Measurements from ENCODE around the gene BMPR1B.

DNA sequence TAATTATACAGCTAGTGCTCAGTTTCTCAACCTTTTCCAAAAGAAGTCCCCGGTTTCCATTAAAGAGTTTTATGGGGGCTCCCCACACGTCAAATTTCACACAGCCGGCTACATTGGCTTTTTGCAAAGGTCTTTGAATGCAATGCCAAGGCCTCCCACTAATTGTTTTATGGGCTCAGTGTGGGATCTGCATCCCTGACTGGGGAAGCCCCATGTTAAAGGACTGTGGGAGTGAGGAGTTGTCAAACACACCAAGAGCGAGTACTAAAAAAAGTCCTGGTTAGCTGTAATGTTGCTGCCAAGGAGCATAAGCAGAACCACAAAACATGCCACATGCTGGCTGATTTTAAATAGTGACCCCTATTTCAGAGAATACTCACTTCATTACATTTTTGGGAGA is 162.6 kb downstream of the BMPR1B start:
- TF ChIP-seq, protein P1, sequence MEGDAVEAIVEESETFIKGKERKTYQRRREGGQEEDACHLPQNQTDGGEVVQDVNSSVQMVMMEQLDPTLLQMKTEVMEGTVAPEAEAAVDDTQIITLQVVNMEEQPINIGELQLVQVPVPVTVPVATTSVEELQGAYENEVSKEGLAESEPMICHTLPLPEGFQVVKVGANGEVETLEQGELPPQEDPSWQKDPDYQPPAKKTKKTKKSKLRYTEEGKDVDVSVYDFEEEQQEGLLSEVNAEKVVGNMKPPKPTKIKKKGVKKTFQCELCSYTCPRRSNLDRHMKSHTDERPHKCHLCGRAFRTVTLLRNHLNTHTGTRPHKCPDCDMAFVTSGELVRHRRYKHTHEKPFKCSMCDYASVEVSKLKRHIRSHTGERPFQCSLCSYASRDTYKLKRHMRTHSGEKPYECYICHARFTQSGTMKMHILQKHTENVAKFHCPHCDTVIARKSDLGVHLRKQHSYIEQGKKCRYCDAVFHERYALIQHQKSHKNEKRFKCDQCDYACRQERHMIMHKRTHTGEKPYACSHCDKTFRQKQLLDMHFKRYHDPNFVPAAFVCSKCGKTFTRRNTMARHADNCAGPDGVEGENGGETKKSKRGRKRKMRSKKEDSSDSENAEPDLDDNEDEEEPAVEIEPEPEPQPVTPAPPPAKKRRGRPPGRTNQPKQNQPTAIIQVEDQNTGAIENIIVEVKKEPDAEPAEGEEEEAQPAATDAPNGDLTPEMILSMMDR (IDR thresholded peaks at IDR 0.05; ENCODE audit: low read depth, low read length, missing input control): no peak
- TF ChIP-seq, protein P2, sequence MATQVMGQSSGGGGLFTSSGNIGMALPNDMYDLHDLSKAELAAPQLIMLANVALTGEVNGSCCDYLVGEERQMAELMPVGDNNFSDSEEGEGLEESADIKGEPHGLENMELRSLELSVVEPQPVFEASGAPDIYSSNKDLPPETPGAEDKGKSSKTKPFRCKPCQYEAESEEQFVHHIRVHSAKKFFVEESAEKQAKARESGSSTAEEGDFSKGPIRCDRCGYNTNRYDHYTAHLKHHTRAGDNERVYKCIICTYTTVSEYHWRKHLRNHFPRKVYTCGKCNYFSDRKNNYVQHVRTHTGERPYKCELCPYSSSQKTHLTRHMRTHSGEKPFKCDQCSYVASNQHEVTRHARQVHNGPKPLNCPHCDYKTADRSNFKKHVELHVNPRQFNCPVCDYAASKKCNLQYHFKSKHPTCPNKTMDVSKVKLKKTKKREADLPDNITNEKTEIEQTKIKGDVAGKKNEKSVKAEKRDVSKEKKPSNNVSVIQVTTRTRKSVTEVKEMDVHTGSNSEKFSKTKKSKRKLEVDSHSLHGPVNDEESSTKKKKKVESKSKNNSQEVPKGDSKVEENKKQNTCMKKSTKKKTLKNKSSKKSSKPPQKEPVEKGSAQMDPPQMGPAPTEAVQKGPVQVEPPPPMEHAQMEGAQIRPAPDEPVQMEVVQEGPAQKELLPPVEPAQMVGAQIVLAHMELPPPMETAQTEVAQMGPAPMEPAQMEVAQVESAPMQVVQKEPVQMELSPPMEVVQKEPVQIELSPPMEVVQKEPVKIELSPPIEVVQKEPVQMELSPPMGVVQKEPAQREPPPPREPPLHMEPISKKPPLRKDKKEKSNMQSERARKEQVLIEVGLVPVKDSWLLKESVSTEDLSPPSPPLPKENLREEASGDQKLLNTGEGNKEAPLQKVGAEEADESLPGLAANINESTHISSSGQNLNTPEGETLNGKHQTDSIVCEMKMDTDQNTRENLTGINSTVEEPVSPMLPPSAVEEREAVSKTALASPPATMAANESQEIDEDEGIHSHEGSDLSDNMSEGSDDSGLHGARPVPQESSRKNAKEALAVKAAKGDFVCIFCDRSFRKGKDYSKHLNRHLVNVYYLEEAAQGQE (IDR thresholded peaks at IDR 0.05): no peak
- TF ChIP-seq TAF1 (conservative IDR thresholded peaks at IDR 0.05) (no peak), JUND (IDR thresholded peaks at IDR 0.05) (no peak), HNF4A (conservative IDR thresholded peaks at IDR 0.05) (no peak), EGR1 (IDR thresholded peaks at IDR 0.05; ENCODE audit: low read depth in 2 of 2) (no peak), GABPA (IDR thresholded peaks at IDR 0.05 in 1 of 2, conservative IDR thresholded peaks at IDR 0.05 in 1 of 2) (no peak), NR2F2 (IDR thresholded peaks at IDR 0.05) (no peak), YY1 (IDR thresholded peaks at IDR 0.05) (no peak), RAD21 (IDR thresholded peaks at IDR 0.05) (no peak)
- TF ChIP-seq, protein P3, sequence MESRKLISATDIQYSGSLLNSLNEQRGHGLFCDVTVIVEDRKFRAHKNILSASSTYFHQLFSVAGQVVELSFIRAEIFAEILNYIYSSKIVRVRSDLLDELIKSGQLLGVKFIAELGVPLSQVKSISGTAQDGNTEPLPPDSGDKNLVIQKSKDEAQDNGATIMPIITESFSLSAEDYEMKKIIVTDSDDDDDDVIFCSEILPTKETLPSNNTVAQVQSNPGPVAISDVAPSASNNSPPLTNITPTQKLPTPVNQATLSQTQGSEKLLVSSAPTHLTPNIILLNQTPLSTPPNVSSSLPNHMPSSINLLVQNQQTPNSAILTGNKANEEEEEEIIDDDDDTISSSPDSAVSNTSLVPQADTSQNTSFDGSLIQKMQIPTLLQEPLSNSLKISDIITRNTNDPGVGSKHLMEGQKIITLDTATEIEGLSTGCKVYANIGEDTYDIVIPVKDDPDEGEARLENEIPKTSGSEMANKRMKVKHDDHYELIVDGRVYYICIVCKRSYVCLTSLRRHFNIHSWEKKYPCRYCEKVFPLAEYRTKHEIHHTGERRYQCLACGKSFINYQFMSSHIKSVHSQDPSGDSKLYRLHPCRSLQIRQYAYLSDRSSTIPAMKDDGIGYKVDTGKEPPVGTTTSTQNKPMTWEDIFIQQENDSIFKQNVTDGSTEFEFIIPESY (IDR thresholded peaks at IDR 0.05): no peak
- TF ChIP-seq, protein P4, sequence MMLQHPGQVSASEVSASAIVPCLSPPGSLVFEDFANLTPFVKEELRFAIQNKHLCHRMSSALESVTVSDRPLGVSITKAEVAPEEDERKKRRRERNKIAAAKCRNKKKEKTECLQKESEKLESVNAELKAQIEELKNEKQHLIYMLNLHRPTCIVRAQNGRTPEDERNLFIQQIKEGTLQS (IDR thresholded peaks at IDR 0.05): no peak
- TF ChIP-seq, protein P5, sequence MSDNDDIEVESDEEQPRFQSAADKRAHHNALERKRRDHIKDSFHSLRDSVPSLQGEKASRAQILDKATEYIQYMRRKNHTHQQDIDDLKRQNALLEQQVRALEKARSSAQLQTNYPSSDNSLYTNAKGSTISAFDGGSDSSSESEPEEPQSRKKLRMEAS (IDR thresholded peaks at IDR 0.05): no peak

Data from liver (tissue), 3 donors.